NCI-H1930 (cell line): ENCODE results near the gene FCRL1.

Experiments used
- DNase-seq, 2 experiments: peaks; one replicate each; lab custom pipeline; 2025; lab: John Stamatoyannopoulos, UW

Gene FCRL1

DNA sequence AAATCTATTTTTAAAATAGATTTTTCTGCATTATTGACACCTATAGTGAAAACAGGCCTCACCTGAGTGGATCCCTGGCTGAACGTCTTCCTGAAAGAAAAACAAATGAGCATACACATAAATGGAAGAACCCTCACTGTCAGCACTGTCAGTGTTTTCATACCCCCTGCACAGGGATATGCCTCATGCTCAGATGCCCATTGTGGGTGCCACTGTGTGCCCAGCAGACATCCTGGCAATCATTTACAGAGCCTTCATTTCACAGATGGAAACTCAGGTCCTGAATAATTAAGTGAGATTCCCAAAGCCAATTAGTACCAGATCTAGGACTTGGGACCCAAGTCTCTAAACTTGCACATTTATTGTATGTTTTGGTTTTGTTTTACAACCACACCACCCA, 19.9 kb downstream of the FCRL1 start:
- DNase-seq, result no peak

DNA sequence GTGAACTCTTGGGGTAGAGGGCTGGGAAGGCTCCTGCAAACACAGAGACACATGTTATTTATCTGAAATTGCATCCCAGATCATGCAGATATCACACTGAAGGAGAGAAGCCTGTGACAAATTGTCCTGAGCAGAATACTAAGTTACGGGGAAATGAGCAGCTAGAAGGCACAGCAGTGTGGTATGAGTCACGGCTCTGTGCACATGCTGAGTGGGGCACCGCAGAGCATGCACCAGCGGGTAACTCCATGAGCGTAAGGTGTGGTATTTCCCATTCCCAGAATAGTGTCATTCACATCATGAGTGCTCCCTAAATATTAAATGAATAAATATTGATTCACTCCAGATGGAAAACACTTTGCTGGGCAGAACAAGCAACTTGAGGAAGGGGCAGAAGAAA, 21.7 kb downstream of the FCRL1 start:
- DNase-seq, result no peak

DNA sequence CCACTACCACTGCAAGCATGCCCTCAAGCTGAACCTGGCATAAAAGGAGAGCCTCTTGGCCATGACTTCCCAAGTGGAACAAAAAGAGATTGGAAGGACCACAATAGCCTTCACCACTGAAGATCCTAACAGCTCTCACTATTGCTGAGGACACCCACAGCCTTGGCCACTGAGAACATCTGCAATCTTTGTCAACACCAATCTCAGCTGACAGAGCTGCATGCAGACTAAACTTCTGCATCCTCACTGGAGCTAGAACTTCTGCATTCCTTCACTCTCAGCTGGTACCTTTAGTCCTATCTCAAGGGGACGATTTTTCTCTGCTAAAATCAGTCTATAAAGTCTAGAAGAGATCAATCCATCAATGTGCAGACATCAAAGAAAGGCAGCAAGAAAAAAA, 34.7 kb downstream of the FCRL1 start:
- DNase-seq, result no peak

DNA sequence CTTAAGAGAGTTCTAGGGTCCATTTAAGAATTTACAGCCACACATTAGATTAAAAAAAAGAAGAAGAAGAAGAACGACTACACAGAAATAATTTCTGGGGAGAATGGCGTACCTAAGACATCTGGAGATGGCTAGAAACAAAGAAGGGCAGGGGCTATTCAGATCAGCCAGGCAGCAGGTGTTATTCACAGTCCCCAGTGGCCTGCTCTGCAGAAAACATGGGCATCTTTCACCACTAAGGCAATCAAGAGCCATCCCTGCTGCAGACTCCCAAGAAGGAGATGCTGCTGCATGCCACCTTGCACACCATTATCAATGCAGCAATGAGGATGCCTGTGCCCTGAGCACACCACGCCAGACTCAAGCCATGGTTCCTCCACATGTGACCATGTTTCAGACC, 35.1 kb downstream of the FCRL1 start:
- DNase-seq, result no peak

DNA sequence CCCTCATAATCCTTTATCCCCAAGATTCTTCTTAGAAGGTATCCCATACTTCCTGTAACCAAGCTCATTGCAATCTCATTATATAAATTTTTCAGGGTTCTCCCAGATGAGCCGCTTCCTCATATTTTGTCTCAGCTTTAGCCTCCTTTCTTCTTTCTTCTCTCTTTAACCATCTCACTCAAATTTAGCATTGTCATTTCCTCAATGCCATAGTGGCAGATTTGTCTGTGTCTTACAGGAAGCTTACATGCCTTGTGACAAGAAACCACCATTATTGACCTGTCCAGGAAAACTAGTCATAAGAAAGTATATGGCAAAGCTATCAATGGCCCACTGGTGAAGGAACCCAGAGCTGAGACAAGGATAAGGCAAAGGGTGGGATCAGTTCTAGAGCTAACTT, 37.0 kb downstream of the FCRL1 start:
- no peak for DNase-seq

DNA sequence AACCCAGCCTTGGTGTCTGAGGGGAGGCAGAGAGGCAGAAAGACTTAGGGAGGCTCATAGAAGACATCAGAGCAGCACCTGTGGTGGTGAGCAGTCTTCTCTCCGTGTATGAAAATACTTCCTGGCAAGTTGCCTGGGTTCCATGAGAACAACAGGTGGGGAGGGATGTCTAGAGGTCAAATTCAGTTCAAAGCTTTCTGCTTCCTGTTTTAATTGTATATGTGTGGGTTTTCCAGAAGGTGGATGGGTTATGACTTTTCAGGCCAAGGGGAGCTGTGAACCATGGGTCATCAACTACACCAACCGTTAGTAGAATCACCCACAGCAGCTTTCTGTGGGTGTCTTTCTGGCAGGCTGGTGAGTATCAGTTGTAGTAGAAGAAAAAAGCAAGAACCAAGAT, 38.9 kb downstream of the FCRL1 start:
- DNase-seq, result no peak

DNA sequence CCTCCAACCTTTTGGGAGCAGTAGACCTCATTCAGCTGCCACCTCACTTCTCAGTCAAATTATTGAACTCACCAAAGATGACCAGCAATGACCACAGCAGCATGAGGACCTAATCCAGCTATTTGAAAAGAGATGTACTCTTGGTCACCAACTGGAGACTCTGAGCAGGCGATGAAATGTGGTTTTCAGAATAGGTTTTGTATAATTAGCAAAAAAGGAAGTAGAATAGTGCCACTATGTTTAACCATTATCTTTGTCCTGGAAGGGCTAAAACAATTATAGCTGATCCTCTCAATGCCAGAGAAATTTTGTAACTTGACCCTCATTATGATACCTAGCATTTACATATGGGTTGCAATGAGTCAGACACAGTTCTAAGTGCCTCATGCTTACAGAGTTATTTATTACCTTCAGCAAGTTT, 42.9 kb downstream of the FCRL1 start, which contains the start of gene FCRL2:
FCRL2 (minus strand) TSS at position 162 of the 421 bp plus-strand sequence; CDS start at position 103, 59 bp downstream.
- DNase-seq, result no peak

DNA sequence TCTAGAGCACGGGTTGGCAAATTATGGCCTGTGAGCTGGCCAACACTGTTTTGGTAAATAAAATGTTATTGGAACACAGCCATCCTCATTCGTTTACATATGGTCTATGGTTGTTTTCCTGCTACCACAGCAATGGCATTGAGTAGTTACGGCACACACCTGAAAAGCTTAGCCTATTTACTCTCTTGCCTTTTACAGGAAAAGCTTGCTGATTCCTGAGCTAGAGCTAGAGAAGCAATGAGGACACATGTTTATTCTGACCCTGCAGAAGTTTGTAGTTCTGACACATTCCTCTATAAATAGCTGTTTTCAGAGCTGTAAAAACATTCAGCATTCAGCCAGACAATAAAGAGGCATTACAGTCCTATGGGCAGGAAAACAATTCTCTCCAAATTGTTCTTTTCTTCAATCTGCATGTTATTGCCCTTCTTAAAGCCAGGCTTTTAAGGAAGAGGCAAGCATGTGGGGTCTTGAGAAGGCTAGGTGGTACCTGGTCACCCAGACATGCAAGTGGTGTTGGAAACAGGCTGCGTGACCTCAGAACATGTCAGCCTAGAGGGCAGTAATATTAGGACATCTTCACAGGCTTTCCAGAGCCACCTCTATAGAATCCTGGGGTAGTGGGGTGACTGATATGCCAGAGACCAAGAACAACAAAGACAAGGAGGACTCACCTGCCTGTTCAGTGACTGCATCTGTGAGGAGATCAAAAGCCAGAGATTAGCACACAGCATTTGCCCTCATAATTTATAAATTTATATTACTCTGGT, 44.6 kb downstream of the FCRL1 start:
- DNase-seq, result no peak

DNA sequence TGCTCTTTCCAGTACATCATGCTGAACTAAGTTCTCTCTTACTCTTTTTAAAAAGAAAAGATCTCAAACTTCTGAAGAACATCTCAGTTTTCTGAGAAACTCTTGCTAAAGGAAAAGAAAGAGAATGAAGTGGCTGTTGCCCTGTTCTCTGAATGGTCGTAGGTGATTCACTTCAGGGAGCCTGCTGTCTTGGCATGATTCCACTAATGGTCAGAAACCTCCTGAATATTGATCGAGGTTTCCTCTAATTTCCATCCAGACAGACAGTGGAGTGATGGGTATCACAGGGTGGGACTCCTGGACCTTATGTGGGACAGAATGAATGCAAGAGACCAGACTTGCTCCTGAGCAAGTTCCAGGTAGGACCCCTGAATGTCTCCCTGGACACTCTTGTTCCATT, 45.5 kb downstream of the FCRL1 start:
- DNase-seq, result no peak

DNA sequence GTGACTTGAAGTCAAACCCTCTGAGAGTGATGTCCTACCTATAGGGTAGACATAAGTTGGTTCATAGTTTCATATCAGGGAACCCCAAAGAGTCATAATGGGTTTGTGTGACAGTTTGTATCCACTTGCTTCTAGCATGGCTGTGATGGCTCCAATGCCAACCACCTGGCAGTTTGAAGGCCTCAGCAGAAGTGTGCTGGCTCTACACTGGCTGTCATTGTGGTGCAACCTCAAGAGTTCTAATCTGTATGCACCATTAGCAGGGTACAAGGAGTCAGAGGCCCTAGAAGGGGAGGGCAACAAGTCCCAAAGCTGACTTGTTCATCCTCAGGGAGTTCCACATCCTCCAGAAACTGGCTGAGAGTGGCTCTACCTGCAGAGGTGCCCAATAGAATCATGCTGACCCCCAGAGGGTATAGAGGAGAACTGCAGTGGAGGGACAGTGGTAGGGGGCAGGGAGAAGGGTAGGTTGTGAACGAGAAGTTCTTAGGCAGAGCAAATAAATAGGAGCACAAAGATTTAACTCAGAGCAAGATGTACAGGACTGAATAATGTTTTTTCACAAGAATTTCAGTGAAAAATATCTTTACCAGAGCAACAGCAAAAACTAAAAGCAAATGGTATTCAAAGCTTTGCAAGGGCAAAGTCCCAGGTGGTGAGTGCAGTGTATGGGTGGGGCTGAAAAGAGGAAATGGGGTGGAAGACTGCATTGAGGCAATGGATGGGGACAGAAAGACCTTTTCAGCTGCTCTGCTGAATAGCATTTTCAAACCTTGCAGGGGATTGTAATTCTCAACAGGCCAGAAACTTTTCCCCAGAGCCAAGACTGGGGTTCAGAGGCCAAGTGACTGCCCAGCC, 46.2 kb downstream of the FCRL1 start:
- DNase-seq, result no peak

DNA sequence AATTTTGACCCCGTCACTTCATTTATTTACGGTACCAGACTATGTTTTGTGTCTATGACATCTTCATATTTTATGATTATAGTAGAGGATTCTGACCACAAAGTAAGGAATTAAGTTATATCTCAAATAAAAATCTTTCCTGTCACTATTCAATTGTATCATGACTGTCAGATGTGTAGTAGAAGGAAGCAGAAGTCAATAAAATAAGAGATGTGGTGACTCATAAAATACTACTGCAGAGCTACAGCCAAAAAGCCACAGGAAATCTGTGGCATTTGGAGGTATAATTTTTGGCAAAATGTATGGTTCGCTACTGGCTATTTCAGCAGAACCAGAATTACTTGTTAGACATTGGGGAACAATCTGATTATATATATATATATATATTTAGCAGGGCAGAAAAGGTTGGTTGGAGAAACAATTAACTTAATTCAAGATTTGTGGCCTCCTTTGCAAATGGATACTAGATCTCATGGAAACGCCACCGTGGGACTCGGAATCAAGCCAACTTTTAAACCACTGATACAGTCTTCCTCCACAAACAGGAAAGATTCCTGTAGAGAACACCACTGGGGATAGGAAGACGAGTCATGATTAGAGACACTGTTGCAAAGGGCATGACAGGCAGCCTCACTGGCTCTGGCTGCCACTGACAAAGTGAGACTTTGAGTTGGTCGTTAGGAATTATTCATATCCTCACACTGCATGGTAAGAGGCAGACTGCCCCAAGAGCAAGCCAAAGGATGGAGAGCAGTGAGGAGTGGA, 48.1 kb downstream of the FCRL1 start:
- DNase-seq, result no peak

DNA sequence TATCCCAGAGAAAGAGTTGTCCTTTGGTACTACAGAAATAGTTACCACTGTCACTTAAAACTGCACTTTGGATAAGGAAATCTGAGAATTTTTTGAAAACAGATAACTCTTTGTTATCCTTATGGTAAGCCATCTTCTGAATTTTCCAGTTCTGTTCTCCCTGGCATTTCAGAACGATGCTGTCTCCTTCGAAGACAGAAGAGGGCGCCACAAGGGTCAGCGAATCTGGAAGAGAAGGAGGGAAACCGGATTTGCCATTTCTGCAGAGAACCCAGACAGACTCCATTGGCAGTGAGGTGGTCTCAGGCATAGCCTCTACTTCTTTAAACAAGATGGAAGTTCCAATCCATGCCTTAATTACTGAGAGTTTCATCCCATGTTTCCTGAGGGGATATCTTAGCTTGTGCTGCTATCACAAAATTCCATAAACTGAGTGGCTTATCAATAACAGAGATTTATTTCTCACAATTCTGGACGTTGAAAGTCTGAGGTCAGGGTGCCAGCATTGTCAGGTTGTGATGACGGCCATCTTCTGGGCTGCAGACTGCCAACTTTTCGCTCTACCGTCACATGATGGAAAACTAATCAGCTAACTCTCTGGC, 49.4 kb downstream of the FCRL1 start:
- DNase-seq, result no peak

DNA sequence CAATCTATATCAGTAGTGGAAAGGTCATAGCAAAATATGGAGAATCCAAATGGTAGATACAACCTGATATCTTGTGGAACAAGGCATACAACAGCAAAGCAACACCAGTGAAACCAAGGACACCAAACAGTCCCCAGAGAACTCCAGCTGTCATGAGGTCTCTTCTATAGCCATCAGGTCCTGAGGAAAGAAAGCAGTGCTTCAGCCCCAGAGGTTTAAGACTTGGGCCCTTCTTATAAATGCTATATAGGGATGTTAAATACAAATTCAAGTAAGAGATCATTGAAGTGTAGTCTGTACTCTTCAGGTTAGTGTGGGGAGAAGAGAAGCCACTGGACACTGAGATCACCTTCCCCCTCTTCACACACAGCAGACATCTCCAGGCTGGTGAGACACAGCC, 53.1 kb downstream of the FCRL1 start:
- no peak for DNase-seq

DNA sequence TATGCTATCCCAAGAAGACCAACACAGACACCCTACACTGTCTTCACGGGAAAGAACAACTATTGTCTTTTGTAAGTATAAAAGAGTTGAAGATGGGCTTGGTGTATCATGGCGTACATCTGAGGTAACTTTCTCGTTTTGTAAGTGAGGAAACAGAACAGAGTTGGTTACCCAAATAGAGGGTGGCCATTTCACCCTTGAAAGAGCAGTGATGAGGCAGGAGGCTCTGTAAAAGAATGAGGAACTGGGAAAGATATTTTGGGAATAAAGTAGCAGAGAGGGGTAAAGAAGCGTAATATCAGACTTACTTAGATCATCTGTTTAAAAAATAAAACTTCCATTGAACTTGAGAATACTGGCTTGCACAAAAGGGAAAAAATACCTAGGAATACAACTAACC, 61.9 kb downstream of the FCRL1 start:
- DNase-seq, result no peak

DNA sequence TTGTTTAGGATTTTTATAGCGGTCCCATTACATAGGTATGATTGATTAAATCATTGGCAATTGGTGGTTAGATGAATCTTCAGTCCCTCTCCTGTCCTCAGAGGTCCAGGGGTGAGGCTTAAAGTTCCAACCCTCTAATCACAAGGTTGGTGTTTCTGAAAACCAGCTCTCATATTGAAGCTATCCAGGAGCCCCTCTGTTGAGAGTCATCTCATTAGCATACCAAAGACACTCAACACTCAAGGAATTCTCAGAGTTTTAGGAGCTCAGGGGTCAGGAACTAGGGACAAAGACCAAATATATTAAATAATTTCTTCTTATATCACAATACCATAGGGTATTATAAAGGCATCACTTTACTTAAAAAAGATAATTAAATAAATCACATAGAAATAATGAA, 66.3 kb downstream of the FCRL1 start:
- no peak for DNase-seq

DNA sequence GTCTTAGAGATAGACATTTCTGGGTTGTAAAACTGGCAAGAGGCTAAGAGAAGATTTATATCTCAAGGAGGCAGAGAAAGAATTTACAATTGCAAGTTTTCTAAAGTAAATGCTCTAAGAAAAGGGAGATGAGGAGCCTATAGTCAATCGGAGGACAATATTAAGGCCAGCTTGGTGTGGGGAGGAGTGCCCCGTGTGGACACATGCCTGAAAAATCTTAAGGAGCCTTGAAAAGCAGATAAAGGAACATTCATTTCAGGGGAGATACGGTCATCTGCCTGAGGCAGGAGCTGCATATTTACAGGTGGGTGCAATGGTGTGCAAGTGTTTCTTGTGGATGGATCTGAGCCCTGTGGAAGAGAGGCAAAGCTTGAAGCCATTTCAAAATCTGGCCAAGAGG, 68.6 kb downstream of the FCRL1 start:
- DNase-seq, result no peak

DNA sequence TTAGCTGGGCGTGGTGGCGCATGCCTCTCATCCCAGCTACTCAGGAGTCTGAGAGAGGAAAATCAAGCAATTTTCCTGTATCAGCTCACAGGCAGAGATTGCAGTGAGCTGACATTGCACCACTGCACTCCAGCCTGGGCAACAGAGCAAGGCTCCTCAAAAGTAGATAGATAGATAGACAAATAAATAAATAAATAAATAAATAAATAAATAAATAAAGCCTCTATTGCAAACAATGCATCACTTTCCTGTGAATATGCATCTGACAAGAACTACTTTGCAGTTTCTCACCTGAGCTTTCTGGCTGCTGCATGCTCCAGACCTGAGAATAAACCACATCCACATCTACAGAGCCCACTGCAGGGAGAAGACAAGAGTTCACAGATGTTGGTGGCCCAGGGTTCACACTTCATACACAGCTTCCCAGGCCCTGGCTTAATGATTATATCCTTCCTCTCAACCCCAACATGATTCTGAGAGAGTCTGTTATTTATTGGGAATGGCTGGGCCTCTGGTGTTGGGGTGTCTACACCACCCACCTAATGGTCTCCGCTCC, 71.6 kb downstream of the FCRL1 start:
- DNase-seq, result no peak
